Tibial artery (tissue), 4 donors: Measurements from ENCODE around the gene GEMIN5.

Source experiments
- DNase-seq, 2 donors: peaks; one replicate each; pipeline ENCODE4 v3.0.0-alpha.2; 2019
- H3K27ac ChIP-seq, 2 donors: fragments of 200-600 bp; sonication (generic) in 1 of 2; 1 replicate in 1 of 2; 2 replicates in 1 of 2; pipeline ENCODE4 v1.5.1; 2018 to 2019; ENCODE audit warnings: mild to moderate bottlenecking in 1 of 2
- H3K27me3 ChIP-seq, 2 donors: fragments of 200-600 bp; sonication (generic) in 1 of 2; one replicate each; pipeline versions ENCODE4 v1.5.1 to v1.6.0; 2016 to 2019
- H3K36me3 ChIP-seq, 3 donors: fragments of 200-600 bp; sonication (generic) in 2 of 3; one replicate each; pipeline ENCODE4 v1.5.1; 2016 to 2019; ENCODE audit warnings: mild to moderate bottlenecking in 2 of 3
- H3K4me1 ChIP-seq, 4 donors: fragments of 200-600 bp; sonication (generic) in 2 of 4; 1 replicate in 3 of 4; 2 replicates in 1 of 4; pipeline ENCODE4 v1.5.1; 2016 to 2019
- H3K4me3 ChIP-seq, 2 donors: fragments of 200-600 bp; sonication (generic) in 1 of 2; 1 replicate in 1 of 2; 2 replicates in 1 of 2; pipeline ENCODE4 v1.5.1; 2018 to 2019; ENCODE audit warnings: mild to moderate bottlenecking in 2 of 2
- H3K9me3 ChIP-seq, 3 donors: fragments of 200-600 bp; sonication (generic) in 1 of 3; one replicate each; pipeline ENCODE4 v1.5.1; 2016 to 2019
- CTCF ChIP-seq, 2 experiments: fragments of 200-600 bp in 1 of 2; fragments of 450-650 bp in 1 of 2; IDR thresholded peaks; one replicate each; pipeline ENCODE4 v1.5.1; 2017 to 2019; ENCODE audit warnings: antibody characterized with exemption in 2 of 2, mild to moderate bottlenecking in 1 of 2, moderate library complexity in 1 of 2
- intact Hi-C: fragments of 100-400 bp; cut with DNase I; formaldehyde crosslinking; loops from one replicate; pipeline ENCODE4 v1.15.0; 2023; ENCODE audit warnings: low total_unique reads

GEMIN5 gene

GRCh38 chr5:154900066-154900465 is 37.9 kb downstream of the GEMIN5 start:
- H3K36me3 ChIP-seq, result peaks cover 62 to 97% (median 96%) of the 10 kb centered on the region in 3 donors
- H3K27ac ChIP-seq, result peak overlapping the region; percentile 58 to 64
- no peak overlapping the region for H3K4me3 ChIP-seq
- intact Hi-C loops, result no loop called here
- H3K9me3 ChIP-seq, result no peaks in the 10 kb centered on the region
- H3K4me1 ChIP-seq, result no peaks in the 10 kb centered on the region
- DNase-seq, result no peak
- no peaks in the 10 kb centered on the region for H3K27me3 ChIP-seq
- no peak for TF ChIP-seq CTCF (IDR thresholded peaks at IDR 0.05)

GRCh38 chr5:154899151-154899816 is 38.7 kb downstream of the GEMIN5 start:
- no peak overlapping the region for H3K4me3 ChIP-seq
- intact Hi-C loops, result no loop called here
- no peak for TF ChIP-seq CTCF (IDR thresholded peaks at IDR 0.05)
- peak overlapping the region; percentile 27 to 64 for H3K27ac ChIP-seq
- peaks cover 66 to 97% (median 92%) of the 10 kb centered on the region in 3 donors for H3K36me3 ChIP-seq
- peak; percentile 57 to 81 for DNase-seq
- no peaks in the 10 kb centered on the region for H3K27me3 ChIP-seq
- no peaks in the 10 kb centered on the region for H3K9me3 ChIP-seq
- no peaks in the 10 kb centered on the region for H3K4me1 ChIP-seq

GRCh38 chr5:154898210-154898609 is 39.8 kb downstream of the GEMIN5 start:
- TF ChIP-seq CTCF (IDR thresholded peaks at IDR 0.05), result no peak
- Histone ChIP-seq H3K27ac (peak overlapping the region; percentile 27), H3K4me3 (no peak overlapping the region), H3K9me3 (no peaks in the 10 kb centered on the region), H3K4me1 (no peaks in the 10 kb centered on the region), H3K36me3 (peaks cover 72 to 100% (median 94%) of the 10 kb centered on the region in 3 donors), H3K27me3 (no peaks in the 10 kb centered on the region)
- intact Hi-C loops, result no loop called here
- peak; percentile 60 to 81 for DNase-seq

- TF ChIP-seq CTCF (IDR thresholded peaks at IDR 0.05), result no peak
- DNase-seq, result no peak
- no peak overlapping the region for H3K27ac ChIP-seq
- H3K27me3 ChIP-seq, result no peaks in the 10 kb centered on the region
- intact Hi-C loops, result no loop called here
- no peak overlapping the region for H3K4me3 ChIP-seq
- H3K4me1 ChIP-seq, result no peaks in the 10 kb centered on the region
- H3K36me3 ChIP-seq, result peaks cover 71 to 100% (median 93%) of the 10 kb centered on the region in 3 donors
- H3K9me3 ChIP-seq, result no peaks in the 10 kb centered on the region
Observed at GRCh38 chr5:154896562-154897165, 41.3 kb downstream of the GEMIN5 start.

- no peak overlapping the region for H3K27ac ChIP-seq
- no peaks in the 10 kb centered on the region for H3K9me3 ChIP-seq
- no peaks in the 10 kb centered on the region for H3K4me1 ChIP-seq
- no peak for DNase-seq
- intact Hi-C loops, result no loop called here
- TF ChIP-seq CTCF (IDR thresholded peaks at IDR 0.05), result no peak
- H3K27me3 ChIP-seq, result no peaks in the 10 kb centered on the region
- H3K4me3 ChIP-seq, result no peak overlapping the region
- H3K36me3 ChIP-seq, result peaks cover 73 to 100% (median 93%) of the 10 kb centered on the region in 3 donors
Observed at GRCh38 chr5:154895606-154896561, 42.1 kb downstream of the GEMIN5 start.
